GM18873 (cell line): Measurements from ENCODE around the gene ERG28.
A peak's percentile ranks its signal among the peaks of the same experiment; 100 is the strongest.
"Not testable (repeated sequence)": the region's sequence is repeated elsewhere in the genome, so short reads cannot be mapped to it uniquely, and the experiment has no call there.

Experiments used
- ATAC-seq: cut with Tn5 transposase; IDR thresholded peaks from one replicate; pipeline ENCODE4 v1.9.1; 2021; ENCODE audit warnings: mild to moderate bottlenecking, moderate library complexity, moderate number of reproducible peaks; ENCODE audit not compliant: unreplicated experiment, low FRiP score

ERG28 gene

DNA sequence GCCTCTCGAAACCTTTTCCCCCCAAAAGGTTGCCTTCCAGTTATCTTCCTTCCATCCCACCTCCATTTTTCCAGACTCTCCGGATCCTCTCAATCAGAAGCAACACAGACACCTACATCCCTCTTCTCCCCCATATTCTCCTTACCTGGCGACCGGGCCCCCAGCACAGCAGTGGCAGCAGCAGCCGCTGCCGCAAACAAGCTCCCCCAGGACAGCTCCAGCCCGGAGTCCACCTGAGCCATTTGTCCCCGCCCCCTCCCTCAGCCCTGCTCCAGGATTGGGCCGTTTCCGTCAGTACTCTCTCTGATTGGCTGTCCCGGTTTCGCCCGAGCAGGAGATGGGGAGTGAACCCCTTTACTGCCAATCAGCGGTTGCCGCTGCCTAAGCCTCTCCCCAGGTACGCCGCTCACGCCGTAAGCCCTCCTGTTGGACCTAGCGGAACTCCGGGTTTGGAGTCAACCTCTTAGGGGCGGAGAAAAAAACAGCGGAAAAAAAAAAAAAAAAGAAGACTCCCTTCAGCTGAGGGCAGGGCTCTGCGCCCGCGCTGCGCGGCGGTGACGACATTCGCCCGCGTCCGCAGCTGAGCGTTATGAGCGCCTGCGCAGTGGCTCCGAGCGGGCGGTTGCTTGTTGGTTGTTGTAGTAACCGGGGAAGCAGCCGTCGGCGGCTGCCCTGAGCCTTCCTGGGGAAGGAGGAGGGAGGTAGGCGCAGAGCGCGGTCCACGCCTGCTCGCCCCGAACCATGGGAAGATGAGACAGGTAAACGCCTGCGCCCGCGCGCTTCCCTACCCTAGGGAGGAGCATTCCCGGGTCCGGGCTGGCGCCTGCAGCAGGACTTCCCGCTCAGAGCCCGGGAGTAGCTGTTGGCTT is at the start of gene ERG28, which contains the start of gene TTLL5:
Gene ERG28, minus strand, starts transcription at position 247 of the 869 bp plus-strand sequence. CDS start 3,374 bp downstream, outside the sequence.
Gene TTLL5, plus strand, starts transcription at position 617 of the 869 bp plus-strand sequence. CDS start 1,904 bp downstream, outside the sequence.
- peak; percentile 95 for ATAC-seq

GRCh38 chr14:75709207-75709812 is 48.6 kb upstream of the ERG28 start:
- ATAC-seq = no peak

DNA sequence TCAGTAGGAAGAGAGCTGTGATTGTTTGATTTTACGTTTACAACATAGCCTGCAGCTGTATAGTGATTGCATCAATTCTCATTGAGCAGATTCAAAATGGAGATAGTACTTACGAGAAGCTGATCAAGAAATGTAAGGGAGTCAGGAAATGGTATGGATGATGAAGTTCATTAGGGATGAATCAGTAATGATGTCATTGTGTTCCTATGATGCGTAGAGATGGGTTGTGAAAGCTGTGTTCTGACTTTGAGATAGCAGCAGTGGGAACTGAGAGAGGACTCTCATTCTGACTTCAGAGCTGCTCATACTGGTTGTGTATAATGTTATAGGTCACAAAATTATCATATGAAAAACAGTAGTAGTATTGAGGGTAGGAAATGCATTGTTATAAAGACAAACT is 44.3 kb upstream of the ERG28 start:
- no peak for ATAC-seq

GRCh38 chr14:75703467-75703866 is 42.8 kb upstream of the ERG28 start:
- ATAC-seq = no peak

DNA sequence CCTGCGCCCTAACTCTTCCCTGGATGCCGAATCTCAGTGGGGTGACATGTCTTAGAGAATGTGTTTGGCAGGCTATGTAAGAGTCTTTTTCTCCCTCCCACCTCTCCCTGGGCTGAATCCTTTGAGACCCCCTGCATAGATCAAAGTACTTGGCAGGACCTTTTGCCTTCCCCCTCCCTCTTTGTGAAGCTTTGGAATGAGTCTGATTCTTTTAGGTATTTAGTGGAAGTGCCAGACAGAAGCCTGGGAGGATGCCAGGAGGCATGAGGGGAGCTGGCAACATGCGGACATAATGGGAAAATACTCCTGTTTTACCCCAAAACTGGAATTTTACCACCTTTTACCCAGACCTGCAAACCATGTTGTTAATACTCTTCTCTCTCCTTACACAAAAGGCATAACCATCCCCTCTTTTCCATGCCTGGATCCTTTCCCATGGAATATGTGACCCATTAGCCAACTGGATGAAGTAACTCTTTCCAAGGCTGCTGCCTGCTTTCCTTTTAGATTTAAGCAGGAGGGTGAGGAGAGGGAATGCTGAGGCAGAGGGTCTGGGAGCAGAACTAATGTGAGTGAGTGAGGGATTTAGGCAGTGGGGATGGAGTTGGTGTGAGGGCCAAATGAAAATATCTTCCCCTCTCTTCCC is 42.1 kb upstream of the ERG28 start:
- ATAC-seq = no peak

- no peak for ATAC-seq
Measured at GRCh38 chr14:75702122-75702521, 41.4 kb upstream of the ERG28 start.

DNA sequence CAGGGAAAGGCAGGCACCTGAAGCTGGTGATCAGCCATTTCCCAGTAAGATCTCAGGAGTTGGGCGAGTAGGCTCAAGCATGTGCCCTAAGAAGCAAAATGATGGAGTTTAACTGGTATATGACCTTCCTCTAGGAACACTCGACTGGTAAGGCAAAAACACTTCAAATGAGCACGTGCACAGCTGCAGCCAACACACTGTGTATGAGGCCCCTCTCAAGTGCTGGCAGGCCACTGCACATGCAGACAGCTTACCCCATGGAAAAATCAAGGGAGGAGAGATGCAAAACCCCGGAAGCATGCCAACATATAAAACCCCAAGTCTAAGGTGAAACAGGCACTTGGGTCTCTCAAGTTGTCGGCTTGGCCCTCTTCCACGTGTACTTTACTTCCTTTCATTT is 39.6 kb upstream of the ERG28 start:
- no peak for ATAC-seq

GRCh38 chr14:75699331-75699730 is 38.7 kb upstream of the ERG28 start:
- ATAC-seq = no peak

DNA sequence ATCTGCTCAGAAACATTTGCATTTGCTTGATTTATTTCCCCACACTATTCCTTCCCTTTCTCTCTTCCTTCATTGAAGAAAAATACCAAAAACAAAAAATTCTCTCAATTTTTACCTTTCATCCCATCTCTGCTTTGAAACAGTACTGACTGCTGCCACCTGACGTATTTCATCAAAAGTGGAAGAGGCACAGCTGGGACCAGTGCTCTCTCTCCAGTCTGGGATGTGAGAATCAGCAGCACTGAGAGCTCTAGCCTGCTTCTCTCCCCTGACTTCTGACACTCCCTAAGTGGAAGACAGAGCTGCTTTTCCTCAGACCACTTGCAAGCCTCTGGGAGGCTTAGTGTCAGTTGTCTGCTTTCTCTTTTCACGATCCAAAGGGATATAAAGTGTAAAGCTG is 37.2 kb upstream of the ERG28 start:
- no peak for ATAC-seq

- no peak for ATAC-seq
Measured at GRCh38 chr14:75697386-75697785, 36.7 kb upstream of the ERG28 start.

- not testable (repeated sequence) for ATAC-seq
Measured at GRCh38 chr14:75695025-75695424, 34.3 kb upstream of the ERG28 start.

- ATAC-seq = no peak
Measured at GRCh38 chr14:75690010-75690409, 29.3 kb upstream of the ERG28 start.

DNA sequence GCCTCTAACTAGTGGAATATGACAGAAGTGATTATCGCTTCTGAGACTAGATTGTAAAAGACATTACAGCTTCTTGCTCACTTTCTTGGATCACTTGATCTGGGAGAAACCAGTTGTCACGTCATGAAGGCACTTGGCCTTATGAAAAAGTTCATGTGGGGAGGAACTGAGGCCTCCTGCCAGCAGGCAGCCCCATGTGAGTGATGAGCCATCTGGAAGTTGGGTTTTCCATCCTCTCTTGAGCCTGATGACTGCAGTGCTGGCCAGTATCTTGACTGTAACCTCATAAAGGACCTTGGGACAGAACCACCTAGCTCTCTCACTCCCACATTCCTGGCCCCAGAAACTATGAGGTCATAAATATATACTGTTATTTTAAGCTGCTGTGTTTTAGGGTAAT is 28.3 kb upstream of the ERG28 start:
- ATAC-seq = no peak

DNA sequence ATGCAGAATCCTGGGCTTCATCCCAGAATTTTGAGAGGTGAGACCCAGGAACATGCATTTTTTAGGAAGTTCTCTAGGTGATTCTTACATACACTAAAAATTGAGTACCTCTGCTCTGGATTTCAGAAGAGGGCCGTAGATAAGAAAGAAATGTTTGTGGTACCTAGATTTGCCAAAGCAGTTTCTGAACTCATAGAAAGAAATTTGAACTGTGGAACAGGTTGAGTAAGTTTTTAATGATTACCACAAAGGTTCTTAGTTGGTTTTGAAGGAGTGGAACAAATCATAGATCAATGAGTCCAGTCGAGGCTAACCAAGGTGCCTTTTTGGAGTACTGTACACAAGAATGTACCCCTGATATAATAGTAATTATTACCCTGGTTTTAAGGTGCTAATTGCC is 25.2 kb upstream of the ERG28 start:
- no peak for ATAC-seq

GRCh38 chr14:75675265-75675960 is 14.7 kb upstream of the ERG28 start:
- ATAC-seq = no peak

GRCh38 chr14:75673345-75674035 is 12.8 kb upstream of the ERG28 start:
- no peak for ATAC-seq

GRCh38 chr14:75672605-75673192 is 12.0 kb upstream of the ERG28 start:
- ATAC-seq = no peak

DNA sequence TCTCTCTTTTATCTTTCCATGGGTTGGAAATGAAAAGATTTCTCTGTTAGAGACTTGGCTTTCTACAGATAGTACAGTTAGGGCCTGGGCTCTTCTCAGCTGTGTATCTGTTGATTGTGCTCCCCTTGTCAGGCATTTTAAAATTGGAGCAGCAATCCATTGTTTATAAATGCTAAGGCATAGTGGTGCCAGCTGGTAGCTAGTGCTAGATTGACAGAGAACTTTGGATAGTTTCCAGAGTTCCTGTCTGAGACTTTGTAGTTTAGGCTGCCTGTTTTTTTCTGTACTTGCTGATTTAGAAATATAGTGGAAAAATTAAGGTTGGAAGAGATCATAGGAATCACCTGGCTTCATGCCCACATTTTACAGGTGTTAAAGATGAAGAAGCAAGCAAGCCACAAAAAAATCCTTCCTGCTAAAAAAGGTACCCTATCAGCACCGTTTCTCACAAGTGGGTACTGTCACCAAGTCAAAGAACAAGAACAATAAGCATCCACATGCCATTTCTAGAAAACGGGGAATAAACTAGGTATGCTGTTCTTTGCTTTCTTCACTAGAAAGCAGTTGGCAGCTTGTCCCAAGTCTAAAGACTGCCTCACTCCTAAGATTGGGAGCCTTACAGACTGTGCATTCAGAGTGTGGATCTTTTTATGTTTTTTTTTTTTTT is 6.6 kb upstream of the ERG28 start:
- ATAC-seq = no peak

- ATAC-seq = no peak
Measured at GRCh38 chr14:75662966-75663365, 2.3 kb upstream of the ERG28 start.
